Peyer's patch (tissue), 4 donors: ENCODE results near the gene PPP1CB.

Experiments
- POLR2A ChIP-seq, 2 donors: fragments of 450-650 bp; IDR thresholded peaks; one replicate each; pipeline ENCODE4 v1.5.1; 2017; ENCODE audit warnings: antibody characterized with exemption in 2 of 2, mild to moderate bottlenecking in 2 of 2, moderate library complexity in 2 of 2
- TF ChIP-seq, protein P1 (sequence below), 6 experiments: fragments of 450-650 bp in 4 of 6; fragments of 200-600 bp in 2 of 6; sonication (generic) in 1 of 6; IDR thresholded peaks; one replicate each; pipeline ENCODE4 v1.5.1; 2017 to 2019; ENCODE audit warnings: antibody characterized with exemption in 6 of 6, mild to moderate bottlenecking in 3 of 6, moderate library complexity in 1 of 6

DNA sequence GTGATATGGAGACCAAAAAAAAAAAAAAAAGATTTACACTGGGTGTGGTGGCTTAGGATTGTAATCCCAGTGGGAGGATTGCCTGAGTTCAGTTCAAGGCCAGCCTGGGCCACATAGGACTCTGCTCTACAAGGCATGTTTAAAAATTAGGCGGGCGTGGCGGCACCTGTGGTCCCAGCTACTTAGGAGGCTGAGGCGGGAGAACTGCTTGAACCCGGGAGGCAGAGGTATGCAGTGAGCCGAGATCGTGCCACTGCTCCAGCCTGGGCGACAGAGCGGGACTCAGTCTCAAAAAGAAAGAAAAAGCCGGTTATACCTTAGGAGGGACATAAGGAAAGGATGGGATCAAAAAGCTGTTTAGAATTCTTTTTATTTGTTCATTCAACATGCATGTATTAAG, 58.3 kb downstream of the PPP1CB start:
- TF ChIP-seq, protein P1, sequence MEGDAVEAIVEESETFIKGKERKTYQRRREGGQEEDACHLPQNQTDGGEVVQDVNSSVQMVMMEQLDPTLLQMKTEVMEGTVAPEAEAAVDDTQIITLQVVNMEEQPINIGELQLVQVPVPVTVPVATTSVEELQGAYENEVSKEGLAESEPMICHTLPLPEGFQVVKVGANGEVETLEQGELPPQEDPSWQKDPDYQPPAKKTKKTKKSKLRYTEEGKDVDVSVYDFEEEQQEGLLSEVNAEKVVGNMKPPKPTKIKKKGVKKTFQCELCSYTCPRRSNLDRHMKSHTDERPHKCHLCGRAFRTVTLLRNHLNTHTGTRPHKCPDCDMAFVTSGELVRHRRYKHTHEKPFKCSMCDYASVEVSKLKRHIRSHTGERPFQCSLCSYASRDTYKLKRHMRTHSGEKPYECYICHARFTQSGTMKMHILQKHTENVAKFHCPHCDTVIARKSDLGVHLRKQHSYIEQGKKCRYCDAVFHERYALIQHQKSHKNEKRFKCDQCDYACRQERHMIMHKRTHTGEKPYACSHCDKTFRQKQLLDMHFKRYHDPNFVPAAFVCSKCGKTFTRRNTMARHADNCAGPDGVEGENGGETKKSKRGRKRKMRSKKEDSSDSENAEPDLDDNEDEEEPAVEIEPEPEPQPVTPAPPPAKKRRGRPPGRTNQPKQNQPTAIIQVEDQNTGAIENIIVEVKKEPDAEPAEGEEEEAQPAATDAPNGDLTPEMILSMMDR (IDR thresholded peaks at IDR 0.05): no peak
- no peak for TF ChIP-seq POLR2A (IDR thresholded peaks at IDR 0.05)
